OCI-LY7 (cell line): ENCODE results near the gene DENND5B. TPM values are rescaled to one million over a fixed set of nuclear protein-coding genes. Genes with fewer than 3 reads are reported as not detected.

ENCODE experiments used
- BruUV-seq: library from RNA; stranded (reverse); fragments of 400-500 nt; replicated peaks from 2 replicates; lab custom pipeline; 2021; lab: Mats Ljungman, UMichigan
- CTCF ChIA-PET: fragments of 300-600 bp; sonication (Branson Sonifier 250); formaldehyde crosslinking; loops from one replicate; lab custom pipeline; 2022; ENCODE audit warnings: antibody characterized with exemption; ENCODE audit not compliant: unreplicated experiment; lab: Charles Lee
- POLR2A ChIA-PET: fragments of 300-600 bp; sonication (Branson Sonifier 250); formaldehyde crosslinking; loops from one replicate; lab custom pipeline; 2022; ENCODE audit warnings: antibody characterized with exemption; lab: Charles Lee
- DNase-seq: peaks from one replicate; pipeline ENCODE4 v3.0.0-alpha.2; 2015; ENCODE audit warnings: low spot score
- H2AFZ ChIP-seq: fragments of 200-600 bp; sonication (generic), shearing (Covaris generic); 2 replicates; pipeline ENCODE4 v1.6.1; 2014; ENCODE audit warnings: mild to moderate bottlenecking, antibody characterized with exemption, low read length, moderate library complexity
- H3K27ac ChIP-seq: fragments of 200-600 bp; sonication (generic); 2 replicates; pipeline ENCODE4 v1.5.1; 2014; ENCODE audit warnings: mixed run types, low read depth, mild to moderate bottlenecking, moderate library complexity, low read length, inconsistent platforms; ENCODE audit not compliant: poor library complexity, severe bottlenecking
- H3K36me3 ChIP-seq: fragments of 200-600 bp; sonication (generic); 2 replicates; pipeline ENCODE4 v1.6.1; 2014; ENCODE audit warnings: mild to moderate bottlenecking, antibody characterized with exemption, low read length, moderate library complexity, mixed read lengths; ENCODE audit not compliant: insufficient read depth
- H3K4me1 ChIP-seq: fragments of 200-600 bp; sonication (generic); 2 replicates; pipeline ENCODE4 v1.5.1; 2014; ENCODE audit warnings: mild to moderate bottlenecking, low read length; ENCODE audit not compliant: insufficient read depth, poor library complexity, severe bottlenecking
- H3K4me2 ChIP-seq: fragments of 200-600 bp; sonication (generic); 2 replicates; pipeline ENCODE4 v1.6.1; 2014; ENCODE audit warnings: mild to moderate bottlenecking, low read length
- H3K4me3 ChIP-seq: fragments of 200-600 bp; sonication (generic); 2 replicates; pipeline ENCODE4 v1.5.1; 2014; ENCODE audit warnings: mild to moderate bottlenecking, low read depth, low read length; ENCODE audit not compliant: poor library complexity, severe bottlenecking
- H3K79me2 ChIP-seq: fragments of 200-600 bp; sonication (generic); 2 replicates; pipeline ENCODE4 v1.6.1; 2016; ENCODE audit warnings: low read depth, mild to moderate bottlenecking, low read length, moderate library complexity, mixed read lengths; ENCODE audit not compliant: insufficient read depth
- H3K9me2 ChIP-seq: fragments of 200-600 bp; sonication (generic); 2 replicates; pipeline ENCODE4 v1.6.1; 2016; ENCODE audit warnings: mild to moderate bottlenecking, low read length, mixed read lengths; ENCODE audit not compliant: insufficient read depth
- H3K9me3 ChIP-seq: fragments of 200-600 bp; sonication (generic); 2 replicates; pipeline ENCODE4 v1.6.1; 2014; ENCODE audit warnings: mild to moderate bottlenecking, mixed run types, low read length, mixed read lengths
- H4K20me1 ChIP-seq: fragments of 200-600 bp; sonication (generic); 2 replicates; pipeline ENCODE4 v1.6.1; 2014; ENCODE audit warnings: mild to moderate bottlenecking, antibody characterized with exemption, low read length, moderate library complexity, mixed read lengths; ENCODE audit not compliant: insufficient read depth
- CTCF ChIP-seq: fragments of 200-600 bp; sonication (generic); conservative IDR thresholded peaks from 2 replicates; pipeline ENCODE4 v1.5.1; 2014; ENCODE audit warnings: mild to moderate bottlenecking, antibody characterized with exemption, low read length, moderate library complexity, mixed read lengths
- EZH2phosphoT487 ChIP-seq: fragments of 200-600 bp; sonication (generic); IDR thresholded peaks from 2 replicates; pipeline ENCODE4 v1.6.1; 2018; ENCODE audit warnings: low read depth, borderline replicate concordance, mild to moderate bottlenecking, mixed run types, antibody characterized with exemption, low read length, moderate library complexity, mixed read lengths
- intact Hi-C: fragments of 100-400 bp; cut with micrococcal nuclease; formaldehyde crosslinking; loops from one replicate; pipeline ENCODE4 v1.10.0; 2022; ENCODE audit not compliant: unreplicated experiment
- total RNA-seq, 2 experiments: library from RNA; depleted of rRNA in 1 of 2; stranded (reverse); fragments of >200 nt in 1 of 2; shearing (Covaris generic) in 1 of 2; gene quantifications; 2 replicates each; pipeline ENCODE4 v1.2.3, GENCODE V29; 2014 to 2022

Gene DENND5B
- total RNA-seq, 2 experiments from 2014 or later, result 23.1 to 38.9 TPM

GRCh38 chr12:31474751-31475150 is 116.2 kb downstream of the DENND5B start:
- ChIA-PET POLR2A (interaction anchor here (0.6 to 1.3 kb wide), 3 partner anchors 18 to 515 kb away, joined by 3 read pairs; no protein-coding TSS in a partner anchor), CTCF (no interaction called here)
- H3K36me3 ChIP-seq, result peaks cover 53% of the 10 kb centered on the region
- H3K79me2 ChIP-seq, result no peaks in the 10 kb centered on the region
- H4K20me1 ChIP-seq, result no peaks in the 10 kb centered on the region
- no peak overlapping the region for H3K27ac ChIP-seq
- TF ChIP-seq EZH2phosphoT487 (no peak), CTCF (no peak)
- BruUV-seq, result no TSS peak
- DNase-seq, result no peak
- intact Hi-C loops, result no loop called here
- H2AFZ ChIP-seq, result no peak overlapping the region
- H3K4me2 ChIP-seq, result no peak overlapping the region
- no peak overlapping the region for H3K4me3 ChIP-seq
- no peaks in the 10 kb centered on the region for H3K9me3 ChIP-seq
- no peaks in the 10 kb centered on the region for H3K9me2 ChIP-seq
- H3K4me1 ChIP-seq, result peaks cover 14% of the 10 kb centered on the region

DNA sequence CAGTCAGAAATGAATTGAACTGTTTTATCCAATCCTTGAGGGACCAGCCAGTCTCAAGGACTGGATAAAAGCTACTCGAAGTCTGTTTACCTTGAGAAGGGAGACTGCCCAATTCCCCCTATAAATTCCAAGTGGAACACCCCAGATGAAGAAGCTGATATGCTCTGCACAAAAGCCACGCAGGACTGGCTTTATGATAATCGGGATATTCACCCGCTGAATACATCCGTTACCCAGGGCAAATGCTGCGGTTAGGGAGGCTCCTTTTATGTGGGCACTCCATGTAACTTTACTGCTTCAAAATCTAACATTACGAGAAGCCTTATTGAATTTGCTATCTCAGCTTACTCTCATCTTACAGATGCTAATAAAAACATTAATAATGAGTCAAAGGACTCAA is 119.1 kb downstream of the DENND5B start:
- H3K4me1 ChIP-seq, result peaks cover 5% of the 10 kb centered on the region
- TF ChIP-seq CTCF, result no peak
- TF ChIP-seq EZH2phosphoT487, result no peak
- POLR2A ChIA-PET, result interaction anchor here (0.6 to 0.7 kb wide), 2 partner anchors 10 to 43 kb away, joined by 3 read pairs; no protein-coding TSS in a partner anchor
- H2AFZ ChIP-seq, result no peak overlapping the region
- H3K36me3 ChIP-seq, result peaks cover 36% of the 10 kb centered on the region
- no peak overlapping the region for H3K4me2 ChIP-seq
- H3K27ac ChIP-seq, result no peak overlapping the region
- H3K4me3 ChIP-seq, result no peak overlapping the region
- no peaks in the 10 kb centered on the region for H3K9me2 ChIP-seq
- no peaks in the 10 kb centered on the region for H3K9me3 ChIP-seq
- intact Hi-C loops, result no loop called here
- CTCF ChIA-PET, result no interaction called here
- no peak for DNase-seq
- H4K20me1 ChIP-seq, result no peaks in the 10 kb centered on the region
- no peaks in the 10 kb centered on the region for H3K79me2 ChIP-seq
- no TSS peak for BruUV-seq

DNA sequence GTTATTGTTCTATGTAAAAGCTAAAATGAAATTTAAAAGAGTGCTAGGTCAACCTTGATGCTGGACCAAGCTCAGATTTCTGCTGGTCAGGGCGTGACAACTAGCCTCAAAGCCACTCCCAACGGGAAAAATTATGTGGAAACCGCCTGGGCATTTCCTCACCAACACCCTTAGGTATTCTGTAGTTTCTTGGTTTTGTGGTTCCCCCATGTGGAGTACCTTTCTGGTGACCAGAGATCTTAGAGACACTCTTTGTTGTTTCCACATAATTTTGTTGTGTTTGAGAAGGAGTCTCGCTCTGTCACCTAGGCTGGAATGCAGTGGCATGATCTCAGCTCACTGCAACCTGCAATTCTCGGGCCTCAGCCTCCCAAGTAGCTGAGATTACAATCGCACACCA is 119.9 kb downstream of the DENND5B start:
- Histone ChIP-seq H3K4me1 (peaks cover under 1% of the 10 kb centered on the region), H2AFZ (no peak overlapping the region), H3K36me3 (peaks cover 35% of the 10 kb centered on the region), H3K4me3 (no peak overlapping the region), H3K27ac (no peak overlapping the region), H4K20me1 (no peaks in the 10 kb centered on the region), H3K4me2 (no peak overlapping the region), H3K9me2 (no peaks in the 10 kb centered on the region), H3K79me2 (no peaks in the 10 kb centered on the region), H3K9me3 (no peaks in the 10 kb centered on the region)
- ChIA-PET POLR2A (interaction anchor here (0.6 to 0.8 kb wide), 4 partner anchors 8 to 113 kb away, joined by 3 to 4 read pairs (median 4); no protein-coding TSS in a partner anchor), CTCF (interaction anchor here (0.6 kb wide), 1 partner anchor 13 kb away, joined by 3 read pairs; no protein-coding TSS in a partner anchor)
- intact Hi-C loops, result no loop called here
- DNase-seq, result no peak
- no TSS peak for BruUV-seq
- TF ChIP-seq CTCF, result no peak
- no peak for TF ChIP-seq EZH2phosphoT487
